Trophoblast cell (in vitro differentiated cells and primary cell): ENCODE data around the gene MRPL49.

Experiments used
- DNase-seq, 2 donors: peaks; one replicate each; pipeline ENCODE4 v3.0.0-alpha.2; 2016
- H2AFZ ChIP-seq: 2 replicates; pipeline ENCODE4 v1.6.1; 2013; ENCODE audit warnings: low read length, moderate library complexity, mild to moderate bottlenecking; ENCODE audit not compliant: insufficient read depth, poor library complexity
- H2AK5ac ChIP-seq: 2 replicates; pipeline ENCODE4 v1.6.1; 2013; ENCODE audit warnings: mild to moderate bottlenecking, low read length
- H2BK120ac ChIP-seq: 2 replicates; pipeline ENCODE4 v1.6.1; 2013; ENCODE audit warnings: low read length, mild to moderate bottlenecking, moderate library complexity; ENCODE audit not compliant: insufficient read depth, poor library complexity
- H2BK12ac ChIP-seq: 2 replicates; pipeline ENCODE4 v1.6.1; 2013; ENCODE audit warnings: mild to moderate bottlenecking, low read length, moderate library complexity
- H2BK5ac ChIP-seq: 2 replicates; pipeline ENCODE4 v1.6.1; 2013; ENCODE audit warnings: low read length, low read depth, moderate library complexity, mild to moderate bottlenecking; ENCODE audit not compliant: poor library complexity
- H3K14ac ChIP-seq: 2 replicates; pipeline ENCODE4 v1.6.1; 2013; ENCODE audit warnings: mild to moderate bottlenecking, low read length
- H3K18ac ChIP-seq: 2 replicates; pipeline ENCODE4 v1.6.1; 2013; ENCODE audit warnings: mild to moderate bottlenecking, low read length
- H3K23ac ChIP-seq: 2 replicates; pipeline ENCODE4 v1.6.1; 2013; ENCODE audit warnings: low read length
- H3K27ac ChIP-seq: 2 replicates; pipeline ENCODE4 v1.5.1; 2013; ENCODE audit warnings: low read depth, mild to moderate bottlenecking, inconsistent platforms, low read length, moderate library complexity
- H3K27me3 ChIP-seq: 2 replicates; pipeline ENCODE4 v1.6.1; 2013; ENCODE audit warnings: inconsistent platforms, mild to moderate bottlenecking, low read length, moderate library complexity; ENCODE audit not compliant: insufficient read depth
- H3K36me3 ChIP-seq, 2 experiments: 1 replicate in 1 of 2; 2 replicates in 1 of 2; pipeline ENCODE4 v1.6.1; 2013; ENCODE audit warnings: low read length in 2 of 2, mild to moderate bottlenecking in 2 of 2, moderate library complexity in 1 of 2; ENCODE audit not compliant: insufficient read depth in 2 of 2, control insufficient read depth in 1 of 2
- H3K4ac ChIP-seq: 2 replicates; pipeline ENCODE4 v1.6.1; 2013; ENCODE audit warnings: low read depth, mild to moderate bottlenecking, low read length, moderate library complexity
- H3K4me1 ChIP-seq, 2 experiments: 1 replicate in 1 of 2; 2 replicates in 1 of 2; pipeline ENCODE4 v1.6.1; 2013; ENCODE audit warnings: low read length in 2 of 2, mild to moderate bottlenecking in 2 of 2, moderate library complexity in 1 of 2; ENCODE audit not compliant: insufficient read depth in 2 of 2, control insufficient read depth in 1 of 2
- H3K4me2 ChIP-seq: 2 replicates; pipeline ENCODE4 v1.6.1; 2013; ENCODE audit warnings: inconsistent platforms, mild to moderate bottlenecking, low read length, moderate library complexity
- H3K4me3 ChIP-seq: 2 replicates; pipeline ENCODE4 v1.5.1; 2013; ENCODE audit warnings: mild to moderate bottlenecking, low read depth, low read length, inconsistent platforms
- H3K79me1 ChIP-seq: one replicate; pipeline ENCODE4 v1.6.1; 2013; ENCODE audit warnings: low read length
- H3K79me2 ChIP-seq: 2 replicates; pipeline ENCODE4 v1.6.1; 2013; ENCODE audit warnings: low read length, mild to moderate bottlenecking; ENCODE audit not compliant: control insufficient read depth, insufficient read depth, poor library complexity
- H3K9ac ChIP-seq: 2 replicates; pipeline ENCODE4 v1.6.1; 2013; ENCODE audit warnings: mild to moderate bottlenecking, low read length
- H3K9me3 ChIP-seq: 2 replicates; pipeline ENCODE4 v1.6.1; 2013; ENCODE audit warnings: low read depth, mild to moderate bottlenecking, control low read depth, inconsistent platforms, low read length; ENCODE audit not compliant: insufficient read depth
- H4K12ac ChIP-seq: 2 replicates; pipeline ENCODE4 v1.6.1; 2013; ENCODE audit warnings: low read depth, mild to moderate bottlenecking, low read length, moderate library complexity
- H4K8ac ChIP-seq: 2 replicates; pipeline ENCODE4 v1.6.1; 2013; ENCODE audit warnings: low read depth, mild to moderate bottlenecking, low read length, moderate library complexity
- H4K91ac ChIP-seq: one replicate; pipeline ENCODE4 v1.6.1; 2013; ENCODE audit warnings: low read depth, mild to moderate bottlenecking, low read length, moderate library complexity
- WGBS: extraction: QIAGEN DNeasy Blood & Tissue Kit; methylation state at CpG from one replicate; pipeline ENCODE4 v1.1.7; 2013; ENCODE audit warnings: missing lambda C conversion rate; ENCODE audit not compliant: insufficient read length, insufficient coverage; ENCODE audit errors: extremely low coverage; 5-methylcytosine and 5-hydroxymethylcytosine counted together

The MRPL49 gene

DNA sequence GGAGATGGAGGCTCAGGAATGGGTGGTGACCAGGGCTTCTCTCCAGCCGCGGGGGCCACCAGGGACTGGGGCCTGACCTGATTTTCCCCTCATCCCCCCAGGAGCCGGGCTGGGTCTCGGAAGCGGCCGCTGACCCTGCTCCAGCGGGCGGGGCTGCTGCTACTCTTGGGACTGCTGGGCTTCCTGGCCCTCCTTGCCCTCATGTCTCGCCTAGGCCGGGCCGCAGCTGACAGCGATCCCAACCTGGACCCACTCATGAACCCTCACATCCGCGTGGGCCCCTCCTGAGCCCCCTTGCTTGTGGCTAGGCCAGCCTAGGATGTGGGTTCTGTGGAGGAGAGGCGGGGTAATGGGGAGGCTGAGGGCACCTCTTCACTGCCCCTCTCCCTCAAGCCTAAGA lies 34.3 kb upstream of the MRPL49 start:
- Histone ChIP-seq H3K4me2 (no peak overlapping the region), H3K4ac (no peak overlapping the region), H3K36me3 (peaks cover 30 to 46% of the 10 kb centered on the region in 2 experiments), H3K14ac (no peak overlapping the region), H3K4me1 (peaks cover 10 to 11% of the 10 kb centered on the region in 2 experiments), H3K79me1 (peaks cover 9% of the 10 kb centered on the region), H2BK5ac (no peak overlapping the region), H3K23ac (no peak overlapping the region), H3K27ac (no peak overlapping the region), H2AFZ (no peak overlapping the region), H2BK120ac (no peak overlapping the region), H2BK12ac (no peak overlapping the region), H3K18ac (no peak overlapping the region), H3K79me2 (peaks cover 12% of the 10 kb centered on the region), H3K9ac (no peak overlapping the region), H2AK5ac (no peak overlapping the region), H3K4me3 (no peak overlapping the region), H3K27me3 (no peaks in the 10 kb centered on the region), H4K8ac (no peak overlapping the region), H4K12ac (no peak overlapping the region), H3K9me3 (no peaks in the 10 kb centered on the region), H4K91ac (no peak overlapping the region)
- WGBS = no CpG with 5 or more reads among the region's 15 CpGs
- no peak for DNase-seq

DNA sequence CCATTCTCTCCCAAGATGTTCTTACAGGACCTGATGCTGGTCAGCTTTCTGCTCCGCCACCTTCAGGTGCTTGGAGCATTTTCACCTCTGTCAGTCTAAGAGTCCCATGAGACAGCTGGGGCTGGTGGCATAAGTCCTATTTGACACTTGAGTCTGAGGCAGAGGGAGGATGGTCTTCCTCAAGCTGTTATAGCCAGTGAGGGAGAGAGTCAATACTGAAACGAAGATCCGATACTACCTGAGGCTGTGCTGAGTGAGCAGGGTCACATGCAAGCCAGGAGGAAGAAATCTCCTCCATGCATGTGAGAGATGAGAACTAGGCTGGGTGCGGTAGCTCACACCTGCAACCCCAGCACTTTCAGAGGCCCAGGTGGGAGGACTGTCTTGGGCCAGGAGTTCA lies 32.5 kb upstream of the MRPL49 start:
- H4K8ac ChIP-seq = no peak overlapping the region
- peak overlapping the region; percentile 20 for H3K4me3 ChIP-seq

DNA sequence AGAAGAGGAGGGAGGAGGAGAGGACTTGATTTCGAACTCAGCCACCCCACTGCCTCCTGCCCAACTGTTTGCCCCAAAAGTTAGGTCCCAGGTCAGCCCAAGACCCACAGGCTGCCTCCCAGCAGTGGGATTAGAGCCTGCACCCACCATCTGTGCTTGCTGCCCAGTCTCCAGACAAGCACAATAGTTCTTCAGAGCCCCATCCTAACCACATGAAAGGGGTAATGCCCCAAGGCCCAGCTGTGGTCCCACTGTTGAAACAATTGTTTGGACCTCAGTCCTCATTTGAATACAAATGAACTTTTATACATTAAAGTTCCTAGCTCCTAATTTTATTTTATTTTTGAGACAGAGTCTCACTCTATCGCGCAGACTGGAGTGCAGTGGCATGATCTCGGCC lies 31.5 kb upstream of the MRPL49 start:
- Histone ChIP-seq H3K4me1 (peaks cover 0 to 1% of the 10 kb centered on the region in 2 experiments), H3K18ac (no peak overlapping the region), H2BK12ac (no peak overlapping the region), H2BK5ac (no peak overlapping the region), H3K79me1 (peaks cover under 1% of the 10 kb centered on the region), H3K23ac (no peak overlapping the region), H3K36me3 (peaks cover 30 to 39% of the 10 kb centered on the region in 2 experiments), H4K91ac (no peak overlapping the region), H3K27ac (no peak overlapping the region), H3K4ac (no peak overlapping the region), H3K4me2 (no peak overlapping the region), H3K4me3 (no peak overlapping the region), H3K9ac (no peak overlapping the region), H3K14ac (no peak overlapping the region), H2BK120ac (no peak overlapping the region), H3K27me3 (no peaks in the 10 kb centered on the region), H2AFZ (no peak overlapping the region), H4K8ac (no peak overlapping the region), H3K9me3 (no peaks in the 10 kb centered on the region), H2AK5ac (no peak overlapping the region), H4K12ac (no peak overlapping the region), H3K79me2 (no peaks in the 10 kb centered on the region)
- no peak for DNase-seq
- no CpG with 5 or more reads among the region's 4 CpGs for WGBS

More for the DNA sequence above, 32.5 kb upstream of the MRPL49 start:
- Histone ChIP-seq H4K12ac (no peak overlapping the region), H3K27me3 (no peaks in the 10 kb centered on the region), H3K4ac (no peak overlapping the region), H4K91ac (no peak overlapping the region), H3K14ac (no peak overlapping the region), H3K9ac (no peak overlapping the region), H3K27ac (no peak overlapping the region), H3K4me1 (peaks cover 4 to 5% of the 10 kb centered on the region in 2 experiments), H3K79me2 (peaks cover under 1% of the 10 kb centered on the region), H2AK5ac (no peak overlapping the region), H3K79me1 (peaks cover 1% of the 10 kb centered on the region), H3K36me3 (peaks cover 30 to 46% of the 10 kb centered on the region in 2 experiments), H2BK12ac (no peak overlapping the region), H2AFZ (no peak overlapping the region), H3K4me2 (no peak overlapping the region), H2BK5ac (no peak overlapping the region), H3K23ac (no peak overlapping the region), H3K9me3 (no peaks in the 10 kb centered on the region), H3K18ac (no peak overlapping the region), H2BK120ac (no peak overlapping the region)
- no CpG with 5 or more reads among the region's 4 CpGs for WGBS
- DNase-seq = no peak

DNA sequence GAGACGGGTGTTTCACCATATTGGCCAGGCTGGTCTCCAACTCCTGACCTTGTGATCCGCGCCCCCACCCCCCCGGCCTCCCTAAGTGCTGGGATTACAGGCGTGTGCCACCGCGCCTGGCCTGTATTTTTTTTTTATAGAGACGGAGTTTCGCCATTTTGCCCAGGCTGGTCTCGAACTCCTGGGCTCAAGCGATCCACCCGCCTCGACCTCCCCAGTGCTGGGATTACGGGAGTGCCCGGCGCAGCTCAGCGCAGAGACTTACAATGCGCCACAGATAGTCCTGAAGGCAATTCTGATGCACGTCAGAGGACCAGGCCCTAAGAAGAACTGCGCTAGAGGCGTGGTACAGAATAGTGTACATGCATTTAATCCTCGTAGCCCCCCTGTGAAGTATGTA lies 26.7 kb upstream of the MRPL49 start:
- H4K12ac ChIP-seq = peak overlapping the region; percentile 85
- peak overlapping the region; percentile 16 for H3K14ac ChIP-seq
- H4K8ac ChIP-seq = peak overlapping the region; percentile 98
- H3K4ac ChIP-seq = no peak overlapping the region
- no peak overlapping the region for H2AK5ac ChIP-seq
- peaks cover 0 to 7% of the 10 kb centered on the region in 2 experiments for H3K4me1 ChIP-seq
- peak overlapping the region; percentile 33 for H4K91ac ChIP-seq
- no peaks in the 10 kb centered on the region for H3K36me3 ChIP-seq
- H3K79me1 ChIP-seq = peaks cover 7% of the 10 kb centered on the region
- no peak overlapping the region for H3K27ac ChIP-seq
- H3K23ac ChIP-seq = no peak overlapping the region
- H2AFZ ChIP-seq = peak overlapping the region; percentile 76
- H3K79me2 ChIP-seq = no peaks in the 10 kb centered on the region
- H2BK120ac ChIP-seq = no peak overlapping the region
- no peaks in the 10 kb centered on the region for H3K27me3 ChIP-seq
- H3K18ac ChIP-seq = no peak overlapping the region
- peak overlapping the region; percentile 64 for H3K4me2 ChIP-seq
- no peak for DNase-seq
- no peak overlapping the region for H2BK12ac ChIP-seq
- H2BK5ac ChIP-seq = no peak overlapping the region
- H3K9me3 ChIP-seq = no peaks in the 10 kb centered on the region
- no peak overlapping the region for H3K4me3 ChIP-seq
- no CpG with 5 or more reads among the region's 22 CpGs for WGBS
- H3K9ac ChIP-seq = no peak overlapping the region
